Astrocyte (in vitro differentiated cells and primary cell): ENCODE measurements around the gene GRM7.

ENCODE experiments used
- EZH2 ChIP-seq: IDR thresholded peaks from 2 replicates; pipeline ENCODE4 v1.6.1; 2012; ENCODE audit warnings: mild to moderate bottlenecking, low read length, inconsistent platforms; ENCODE audit not compliant: insufficient read depth
- TF ChIP-seq, protein P1 (sequence below): IDR thresholded peaks from 2 replicates; pipeline ENCODE4 v1.5.1; 2011; ENCODE audit warnings: low read depth, mild to moderate bottlenecking, inconsistent platforms, low read length, moderate library complexity; ENCODE audit not compliant: insufficient read depth

DNA sequence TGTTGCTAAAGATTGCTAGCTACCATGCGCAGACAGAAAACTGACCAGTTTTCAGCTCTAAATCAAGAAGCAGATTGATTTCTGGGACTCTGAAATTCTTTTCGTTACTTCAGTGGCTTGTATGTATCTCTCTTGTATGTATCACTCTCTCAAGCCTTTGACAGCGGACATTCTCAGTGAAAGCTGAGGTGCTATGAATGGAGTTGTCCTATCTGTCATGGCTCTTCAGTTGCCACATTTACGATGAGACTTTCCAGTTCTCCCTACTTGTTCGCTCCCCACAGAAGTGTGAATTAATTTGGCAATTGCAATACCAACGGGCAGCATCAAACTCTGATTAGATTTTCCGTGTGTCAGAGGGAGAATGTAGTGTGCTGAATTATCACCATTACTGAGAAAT lies 432.4 kb downstream of the GRM7 start:
- TF ChIP-seq, protein P1, sequence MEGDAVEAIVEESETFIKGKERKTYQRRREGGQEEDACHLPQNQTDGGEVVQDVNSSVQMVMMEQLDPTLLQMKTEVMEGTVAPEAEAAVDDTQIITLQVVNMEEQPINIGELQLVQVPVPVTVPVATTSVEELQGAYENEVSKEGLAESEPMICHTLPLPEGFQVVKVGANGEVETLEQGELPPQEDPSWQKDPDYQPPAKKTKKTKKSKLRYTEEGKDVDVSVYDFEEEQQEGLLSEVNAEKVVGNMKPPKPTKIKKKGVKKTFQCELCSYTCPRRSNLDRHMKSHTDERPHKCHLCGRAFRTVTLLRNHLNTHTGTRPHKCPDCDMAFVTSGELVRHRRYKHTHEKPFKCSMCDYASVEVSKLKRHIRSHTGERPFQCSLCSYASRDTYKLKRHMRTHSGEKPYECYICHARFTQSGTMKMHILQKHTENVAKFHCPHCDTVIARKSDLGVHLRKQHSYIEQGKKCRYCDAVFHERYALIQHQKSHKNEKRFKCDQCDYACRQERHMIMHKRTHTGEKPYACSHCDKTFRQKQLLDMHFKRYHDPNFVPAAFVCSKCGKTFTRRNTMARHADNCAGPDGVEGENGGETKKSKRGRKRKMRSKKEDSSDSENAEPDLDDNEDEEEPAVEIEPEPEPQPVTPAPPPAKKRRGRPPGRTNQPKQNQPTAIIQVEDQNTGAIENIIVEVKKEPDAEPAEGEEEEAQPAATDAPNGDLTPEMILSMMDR, result no peak
- no peak for TF ChIP-seq EZH2
